Activated CD8-positive, alpha-beta memory T cell treated with anti-CD3 and anti-CD28 coated beads for 1 hour (primary cell): ENCODE results near the gene VPS25.
"Not testable (repeated sequence)": the region's sequence is repeated elsewhere in the genome, so short reads cannot be mapped to it uniquely, and the experiment has no call there.

Experiments
- DNase-seq, 2 donors: peaks; one replicate each; pipeline ENCODE4 v3.0.0-alpha.2; 2020; ENCODE audit warnings: low read depth in 1 of 2; ENCODE audit errors: extremely low read depth in 1 of 2

Gene VPS25

GRCh38 chr17:42767512-42767911 is 5.7 kb upstream of the VPS25 start:
- DNase-seq = no peak

GRCh38 chr17:42768006-42768405 is 5.2 kb upstream of the VPS25 start:
- not testable (repeated sequence) for DNase-seq

GRCh38 chr17:42769964-42770363 is 3.3 kb upstream of the VPS25 start:
- DNase-seq = not testable (repeated sequence)

GRCh38 chr17:42772945-42773289 is 332 bp upstream of the VPS25 start:
- no peak for DNase-seq

- no peak for DNase-seq
Observed at GRCh38 chr17:42774066-42774745, 957 bp downstream of the VPS25 start.

- no peak for DNase-seq
Observed at GRCh38 chr17:42775534-42776098, 2.4 kb downstream of the VPS25 start.

- DNase-seq = no peak
Observed at GRCh38 chr17:42778570-42778969, 5.3 kb downstream of the VPS25 start.

GRCh38 chr17:42779304-42779935 is 6.2 kb downstream of the VPS25 start:
- no peak for DNase-seq

GRCh38 chr17:42779936-42780850 is 6.9 kb downstream of the VPS25 start, which contains the start of gene WNK4:
TSS of gene WNK4 (plus strand) at chr17:42780610. CDS start at chr17:42780699, 89 bp downstream.
- no peak for DNase-seq

GRCh38 chr17:42780851-42781638 is 7.8 kb downstream of the VPS25 start:
- DNase-seq = no peak

GRCh38 chr17:42781639-42782165 is 8.5 kb downstream of the VPS25 start:
- DNase-seq = no peak

GRCh38 chr17:42782166-42783061 is 9.2 kb downstream of the VPS25 start:
- no peak for DNase-seq

- no peak for DNase-seq
Observed at GRCh38 chr17:42783062-42783790, 10.0 kb downstream of the VPS25 start.

- no peak for DNase-seq
Observed at GRCh38 chr17:42783791-42784138, 10.5 kb downstream of the VPS25 start.

GRCh38 chr17:42784409-42784808 is 11.2 kb downstream of the VPS25 start:
- DNase-seq = no peak

- no peak for DNase-seq
Observed at GRCh38 chr17:42784811-42785592, 11.8 kb downstream of the VPS25 start.

- DNase-seq = no peak
Observed at GRCh38 chr17:42787266-42787665, 14.0 kb downstream of the VPS25 start.

- no peak for DNase-seq
Observed at GRCh38 chr17:42791948-42792347, 18.7 kb downstream of the VPS25 start.
